HepG2 (cell line): Measurements from ENCODE around the gene MEMO1. TPM values are rescaled to one million over a fixed set of nuclear protein-coding genes. Genes with fewer than 3 reads are reported as not detected.

ENCODE experiments used
- ATAC-seq: fragments of 200-7000 bp; cut with Tn5 transposase; 3 replicates; pipeline ENCODE4 v1.9.1; 2020; ENCODE audit warnings: mild to moderate bottlenecking, moderate library complexity
- BruUV-seq: library from RNA; stranded (reverse); fragments of 400-500 nt; replicated peaks from 2 replicates; lab custom pipeline; 2021; lab: Mats Ljungman, UMichigan
- CTCF ChIA-PET: fragments of 300-600 bp; formaldehyde crosslinking; extraction: SDS; loops from one replicate; lab custom pipeline; 2021; ENCODE audit warnings: low total read pairs, inconsistent platforms, low intra/inter-chr PET ratio; lab: Yijun Ruan, JAX
- POLR2A ChIA-PET: fragments of 350-600 bp; sonication (Branson Sonifier 250); formaldehyde crosslinking; loops from one replicate; lab custom pipeline; 2020; ENCODE audit warnings: antibody characterized with exemption, inconsistent platforms; lab: Yijun Ruan, JAX
- DNase-seq: peaks from one replicate; pipeline ENCODE4 v3.0.0-alpha.2; 2015; ENCODE audit warnings: low spot score
- FAIRE-seq: peaks from 3 replicates; lab custom pipeline; 2011; peaks lifted over from hg19 to GRCh38; lab: Jason Lieb, UNC
- H2AFZ ChIP-seq: one replicate; pipeline ENCODE4 v1.6.1; 2011; ENCODE audit warnings: low read length, inconsistent platforms
- H3K27ac ChIP-seq: fragments of 300-600 bp; 3 replicates; pipeline ENCODE4 v1.8.0; 2011; ENCODE audit warnings: mixed run types, mild to moderate bottlenecking, mixed read lengths, low read length, inconsistent platforms; ENCODE audit not compliant: insufficient read depth; ENCODE audit errors: extremely low read length
- H3K27me3 ChIP-seq, 2 experiments: fragments of 200-600 bp in 1 of 2; 2 replicates in 1 of 2; 3 replicates in 1 of 2; pipeline versions ENCODE4 v1.6.0 to v1.8.0; 2011; ENCODE audit warnings: low read length in 2 of 2, mild to moderate bottlenecking in 2 of 2, moderate library complexity in 2 of 2, inconsistent platforms in 1 of 2; ENCODE audit not compliant: insufficient read depth in 2 of 2, control insufficient read depth in 1 of 2
- H3K36me3 ChIP-seq, 2 experiments: fragments of 200-600 bp in 1 of 2; replicated peaks in 1 of 2; 2 replicates in 1 of 2; 3 replicates in 1 of 2; pipeline versions ENCODE4 v1.5.1 to v1.8.0; 2011; ENCODE audit warnings: low read length in 2 of 2, inconsistent platforms in 1 of 2; ENCODE audit not compliant: insufficient read depth in 2 of 2, control insufficient read depth in 1 of 2
- H3K4me1 ChIP-seq: 2 replicates; pipeline ENCODE4 v1.5.1; 2012; ENCODE audit warnings: low read length, inconsistent platforms; ENCODE audit not compliant: insufficient read depth
- H3K4me2 ChIP-seq: 2 replicates; pipeline ENCODE4 v1.6.0; 2011; ENCODE audit warnings: low read depth, low read length, inconsistent platforms
- H3K4me3 ChIP-seq, 3 experiments: fragments of 200-600 bp in 1 of 3; sonication (generic), shearing (Covaris generic) in 1 of 3; replicated peaks in 1 of 3; 2 replicates each; pipeline ENCODE4 v1.5.1; 2011 to 2016; ENCODE audit warnings: low read length in 3 of 3, inconsistent platforms in 2 of 3, low read depth in 2 of 3, mild to moderate bottlenecking in 2 of 3, control low read depth in 1 of 3, mixed read lengths in 1 of 3; ENCODE audit not compliant: insufficient read depth in 1 of 3
- H3K79me2 ChIP-seq: one replicate; pipeline ENCODE4 v1.6.1; 2011; ENCODE audit warnings: low read length, inconsistent platforms; ENCODE audit not compliant: insufficient read depth
- H3K9ac ChIP-seq: 2 replicates; pipeline ENCODE4 v1.6.0; 2011; ENCODE audit warnings: mild to moderate bottlenecking, low read depth, low read length, inconsistent platforms; ENCODE audit not compliant: insufficient read depth
- H3K9me3 ChIP-seq: 2 replicates; pipeline ENCODE4 v1.5.1; 2012; ENCODE audit warnings: mild to moderate bottlenecking, low read length
- H4K20me1 ChIP-seq: 2 replicates; pipeline ENCODE4 v1.6.0; 2011; ENCODE audit warnings: inconsistent platforms, mild to moderate bottlenecking, low read length, moderate library complexity; ENCODE audit not compliant: insufficient read depth
- ATF7 ChIP-seq, 2 experiments: fragments of 450-650 bp in 1 of 2; sonication (generic) in 1 of 2; formaldehyde crosslinking in 1 of 2; IDR thresholded peaks; 2 replicates each; pipeline versions ENCODE4 v1.4.0 to v1.6.1; 2016 to 2020; ENCODE audit warnings: antibody characterized with exemption in 1 of 2, mild to moderate bottlenecking in 1 of 2, missing genetic modification reagents in 1 of 2
- CREB1 ChIP-seq, 2 experiments: fragments of 450-650 bp in 1 of 2; IDR thresholded peaks; 2 replicates each; pipeline ENCODE4 v1.6.1; 2016 to 2017; ENCODE audit warnings: control low read depth in 1 of 2, mild to moderate bottlenecking in 1 of 2, missing compliant biosample characterization in 1 of 2, missing genetic modification characterization in 1 of 2
- POLR2AphosphoS2 ChIP-seq: IDR thresholded peaks from 2 replicates; pipeline ENCODE4 v1.6.1; 2011; ENCODE audit warnings: low read depth, low read length, improper control_type of control experiment
- WIZ ChIP-seq: sonication (generic); formaldehyde crosslinking; IDR thresholded peaks from 2 replicates; pipeline ENCODE4 v1.5.1; 2020; ENCODE audit warnings: mild to moderate bottlenecking, missing genetic modification reagents
- ZNF142 ChIP-seq: sonication (generic); formaldehyde crosslinking; IDR thresholded peaks from 2 replicates; pipeline ENCODE4 v1.4.0; 2020; ENCODE audit warnings: missing genetic modification reagents
- WGBS: methylation state at CpG from one replicate; pipeline ENCODE4 v1.1.6; 2017; ENCODE audit warnings: low lambda C conversion rate; 5-methylcytosine and 5-hydroxymethylcytosine counted together
- in situ Hi-C: cut with HindIII; loops from 2 replicates; pipeline ENCODE4 v1.10.0; 2017; ENCODE audit warnings: low pct_unique_long_range_greater_than_20kb; ENCODE audit not compliant: extremely low pct_ligation_motif_present
- intact Hi-C: fragments of 100-400 bp; cut with micrococcal nuclease; formaldehyde crosslinking; loops from one replicate; pipeline ENCODE4 v1.10.0; 2022; ENCODE audit not compliant: unreplicated experiment
- polyA plus RNA-seq, 8 experiments: library from polyadenylated mRNA; depleted of rRNA in 3 of 8; stranded (reverse) in 7 of 8; unstranded in 1 of 8; fragments of >200 nt; fragmentation: Illumina TruSeq in 4 of 8; extraction: Trizol in 4 of 8; gene quantifications; 2 replicates each; pipeline versions ENCODE4 v1.2.1 to v1.2.3, GENCODE V29; 2011 to 2016; ENCODE audit warnings: low read depth in 4 of 8, missing spikeins in 1 of 8, mixed read lengths in 1 of 8; ENCODE audit not compliant: insufficient read depth in 1 of 8
- total RNA-seq, 5 experiments: library from RNA; depleted of rRNA; stranded (reverse); fragments of >200 nt; fragmentation: Illumina TruSeq; extraction: Trizol; gene quantifications; 2 replicates each; pipeline ENCODE4 v1.2.3, GENCODE V29; 2016; ENCODE audit warnings: low read depth in 1 of 5
- TF ChIP-seq, protein P1 (sequence below): sonication (generic); formaldehyde crosslinking; IDR thresholded peaks from 2 replicates; pipeline ENCODE4; 2020; ENCODE audit warnings: missing genetic modification reagents, mild to moderate bottlenecking, borderline replicate concordance

The MEMO1 gene
- total and polyA plus RNA-seq, 2 of the 13 experiments (the other 11 are each of a cell fraction or from before 2014, with no cell fraction given) = 69.8 to 81.6 TPM

DNA sequence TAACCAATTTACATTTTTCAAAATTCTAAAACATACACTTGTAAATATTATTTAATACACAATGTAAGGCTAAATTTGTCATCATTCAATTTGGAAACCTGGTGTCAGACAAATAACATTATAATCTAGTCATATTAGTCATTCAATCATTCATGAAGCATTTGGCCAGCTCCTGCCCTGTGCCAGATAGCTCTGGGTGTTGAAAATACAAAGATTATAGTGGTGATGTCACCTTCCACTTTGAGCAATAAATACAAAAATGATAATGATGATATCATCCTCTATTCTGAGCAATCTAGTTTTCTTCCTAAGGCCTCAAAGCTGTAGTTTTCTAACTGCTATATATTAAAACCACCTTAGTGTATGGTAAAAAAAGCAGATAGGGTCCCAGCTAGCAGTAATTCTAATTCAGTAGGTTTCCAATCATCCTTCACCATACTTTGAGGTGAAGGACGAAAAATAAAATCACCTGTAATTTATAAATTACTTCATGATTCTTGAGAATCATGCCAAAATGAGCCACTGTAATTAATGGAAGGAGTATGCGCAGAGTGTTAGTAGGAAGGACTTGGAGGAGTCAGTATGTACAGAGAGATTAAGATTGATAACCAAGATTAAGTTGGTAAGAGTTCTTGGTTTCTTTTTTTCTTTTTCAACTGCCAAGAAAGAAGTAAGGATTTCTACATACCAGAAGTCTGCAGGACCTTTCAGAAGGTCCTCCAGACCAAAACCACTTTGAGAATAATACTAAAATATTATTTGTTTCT is 23.2 kb downstream of the MEMO1 start:
- CTCF ChIA-PET = no interaction called here

More for the DNA sequence above, 23.2 kb downstream of the MEMO1 start:
- H3K36me3 ChIP-seq = peaks cover 0 to 10% of the 10 kb centered on the region in 2 experiments; a peak in 2 of 5 replicates
- ATAC-seq = no peak
- H4K20me1 ChIP-seq = no peaks in the 10 kb centered on the region
- peaks cover 88% of the 10 kb centered on the region for H3K79me2 ChIP-seq
- no TSS peak for BruUV-seq
- H3K9me3 ChIP-seq = no peaks in the 10 kb centered on the region
- H3K4me1 ChIP-seq = peaks cover 29% of the 10 kb centered on the region
- H2AFZ ChIP-seq = no peak overlapping the region
- DNase-seq = no peak
- TF ChIP-seq, protein P1, sequence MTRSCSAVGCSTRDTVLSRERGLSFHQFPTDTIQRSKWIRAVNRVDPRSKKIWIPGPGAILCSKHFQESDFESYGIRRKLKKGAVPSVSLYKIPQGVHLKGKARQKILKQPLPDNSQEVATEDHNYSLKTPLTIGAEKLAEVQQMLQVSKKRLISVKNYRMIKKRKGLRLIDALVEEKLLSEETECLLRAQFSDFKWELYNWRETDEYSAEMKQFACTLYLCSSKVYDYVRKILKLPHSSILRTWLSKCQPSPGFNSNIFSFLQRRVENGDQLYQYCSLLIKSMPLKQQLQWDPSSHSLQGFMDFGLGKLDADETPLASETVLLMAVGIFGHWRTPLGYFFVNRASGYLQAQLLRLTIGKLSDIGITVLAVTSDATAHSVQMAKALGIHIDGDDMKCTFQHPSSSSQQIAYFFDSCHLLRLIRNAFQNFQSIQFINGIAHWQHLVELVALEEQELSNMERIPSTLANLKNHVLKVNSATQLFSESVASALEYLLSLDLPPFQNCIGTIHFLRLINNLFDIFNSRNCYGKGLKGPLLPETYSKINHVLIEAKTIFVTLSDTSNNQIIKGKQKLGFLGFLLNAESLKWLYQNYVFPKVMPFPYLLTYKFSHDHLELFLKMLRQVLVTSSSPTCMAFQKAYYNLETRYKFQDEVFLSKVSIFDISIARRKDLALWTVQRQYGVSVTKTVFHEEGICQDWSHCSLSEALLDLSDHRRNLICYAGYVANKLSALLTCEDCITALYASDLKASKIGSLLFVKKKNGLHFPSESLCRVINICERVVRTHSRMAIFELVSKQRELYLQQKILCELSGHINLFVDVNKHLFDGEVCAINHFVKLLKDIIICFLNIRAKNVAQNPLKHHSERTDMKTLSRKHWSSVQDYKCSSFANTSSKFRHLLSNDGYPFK = no peak
- TF ChIP-seq POLR2AphosphoS2 (no peak), ATF7 (IDR thresholded peaks at IDR 0.05) (peak; percentile 80), ATF7 (CRISPR knock-in tag; IDR thresholded peaks at IDR 0.05) (no peak), CREB1 (IDR thresholded peaks at IDR 0.05) (peak; percentile 59), CREB1 (CRISPR knock-in tag; IDR thresholded peaks at IDR 0.05) (no peak), ZNF142 (CRISPR knock-in tag) (no peak), WIZ (CRISPR knock-in tag) (no peak)
- TF ChIP-seq, all 625 proteins: peak for 2
- Histone ChIP-seq H3K9ac (no peak overlapping the region), H3K4me3 (no peak overlapping the region), H3K4me2 (no peak overlapping the region), H3K27ac (peak overlapping the region; percentile 17), H3K27me3 (no peaks in the 10 kb centered on the region)
- intact Hi-C loops = no loop called here
- WGBS = 98% methylated on average over 2 of the region's 2 CpGs
- no peak for FAIRE-seq
- POLR2A ChIA-PET = interaction anchor here (1.5 kb wide), 1 partner anchor 21 kb away, joined by 3 read pairs; no protein-coding TSS in a partner anchor
- in situ Hi-C loops = no loop called here
